Fibroblast of mammary gland (primary cell): ENCODE results near the gene SERPINF2.
A peak's percentile ranks its signal among the peaks of the same experiment; 100 is the strongest.

Experiments used
- DNase-seq: peaks from one replicate; pipeline ENCODE4 v3.0.0-alpha.2; 2010; ENCODE audit warnings: low read depth
- H3K4me3 ChIP-seq: 2 replicates; pipeline ENCODE4 v1.5.1; 2011; ENCODE audit warnings: low read depth, mild to moderate bottlenecking, low read length, moderate library complexity; ENCODE audit not compliant: control insufficient read depth
- TF ChIP-seq, protein P1 (sequence below): conservative IDR thresholded peaks from 2 replicates; pipeline ENCODE4 v1.5.1; 2011; ENCODE audit warnings: low read depth, low read length, inconsistent platforms; ENCODE audit not compliant: control insufficient read depth, insufficient read depth

Gene SERPINF2

DNA sequence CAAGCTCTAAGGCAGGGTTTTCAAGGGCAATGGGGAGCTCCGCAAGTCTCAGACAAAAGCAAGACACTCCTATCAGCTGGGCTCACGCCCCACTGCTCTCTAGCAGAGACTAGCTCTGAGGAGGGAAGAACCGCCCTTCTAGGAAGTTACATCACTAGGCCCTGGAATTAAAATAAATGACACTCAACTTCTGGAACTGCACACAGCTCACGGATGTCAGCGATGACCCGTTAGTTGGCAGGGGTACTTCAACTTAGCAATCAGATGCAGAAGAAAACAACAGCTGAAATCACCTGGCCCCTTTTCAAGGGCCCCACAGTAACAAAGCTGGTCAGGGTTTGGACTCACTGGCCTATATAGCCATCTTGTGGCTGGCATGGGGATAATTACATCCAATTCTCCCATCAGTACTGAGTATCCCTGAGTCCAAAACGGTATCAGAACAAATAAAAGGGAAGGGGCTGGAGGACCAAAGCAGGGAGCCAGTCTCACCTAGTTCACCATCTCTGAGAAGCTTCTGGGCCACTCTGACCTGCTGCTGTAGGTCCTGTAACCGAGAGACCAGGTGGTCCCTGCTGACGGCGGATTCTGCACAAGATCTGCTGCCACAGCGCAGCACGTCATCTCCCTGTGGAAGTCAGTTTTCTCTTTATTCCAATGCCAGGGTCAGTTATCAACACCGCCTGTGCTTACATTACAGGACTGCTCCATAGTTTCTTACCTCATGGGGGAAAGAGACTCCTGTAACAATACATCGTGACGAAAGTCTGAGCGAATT, 41.4 kb downstream of the SERPINF2 start:
- TF ChIP-seq, protein P1, sequence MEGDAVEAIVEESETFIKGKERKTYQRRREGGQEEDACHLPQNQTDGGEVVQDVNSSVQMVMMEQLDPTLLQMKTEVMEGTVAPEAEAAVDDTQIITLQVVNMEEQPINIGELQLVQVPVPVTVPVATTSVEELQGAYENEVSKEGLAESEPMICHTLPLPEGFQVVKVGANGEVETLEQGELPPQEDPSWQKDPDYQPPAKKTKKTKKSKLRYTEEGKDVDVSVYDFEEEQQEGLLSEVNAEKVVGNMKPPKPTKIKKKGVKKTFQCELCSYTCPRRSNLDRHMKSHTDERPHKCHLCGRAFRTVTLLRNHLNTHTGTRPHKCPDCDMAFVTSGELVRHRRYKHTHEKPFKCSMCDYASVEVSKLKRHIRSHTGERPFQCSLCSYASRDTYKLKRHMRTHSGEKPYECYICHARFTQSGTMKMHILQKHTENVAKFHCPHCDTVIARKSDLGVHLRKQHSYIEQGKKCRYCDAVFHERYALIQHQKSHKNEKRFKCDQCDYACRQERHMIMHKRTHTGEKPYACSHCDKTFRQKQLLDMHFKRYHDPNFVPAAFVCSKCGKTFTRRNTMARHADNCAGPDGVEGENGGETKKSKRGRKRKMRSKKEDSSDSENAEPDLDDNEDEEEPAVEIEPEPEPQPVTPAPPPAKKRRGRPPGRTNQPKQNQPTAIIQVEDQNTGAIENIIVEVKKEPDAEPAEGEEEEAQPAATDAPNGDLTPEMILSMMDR: peak; percentile 89
- H3K4me3 ChIP-seq: no peak overlapping the region
- DNase-seq: peak; percentile 99

DNA sequence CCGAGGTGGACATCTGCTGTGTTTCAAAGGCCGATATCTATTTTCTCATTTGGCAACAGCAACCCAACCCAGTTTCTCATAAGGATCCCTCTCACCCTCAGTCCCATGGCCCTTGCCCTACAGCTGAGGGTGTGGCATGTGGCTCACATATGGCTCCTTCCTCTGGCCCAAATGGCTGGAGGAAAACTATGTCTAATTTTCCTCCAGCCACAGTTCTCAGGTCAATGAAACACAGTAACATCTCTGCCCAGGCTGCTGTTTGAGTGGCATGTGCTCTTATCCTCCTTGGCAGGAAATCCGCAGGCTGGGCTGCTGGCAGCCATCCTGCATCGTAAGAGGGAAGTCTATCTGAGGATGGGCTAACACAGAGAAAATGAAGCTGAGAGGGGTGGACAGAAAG, 43.3 kb downstream of the SERPINF2 start:
- H3K4me3 ChIP-seq: no peak overlapping the region
- TF ChIP-seq, protein P1: no peak

DNA sequence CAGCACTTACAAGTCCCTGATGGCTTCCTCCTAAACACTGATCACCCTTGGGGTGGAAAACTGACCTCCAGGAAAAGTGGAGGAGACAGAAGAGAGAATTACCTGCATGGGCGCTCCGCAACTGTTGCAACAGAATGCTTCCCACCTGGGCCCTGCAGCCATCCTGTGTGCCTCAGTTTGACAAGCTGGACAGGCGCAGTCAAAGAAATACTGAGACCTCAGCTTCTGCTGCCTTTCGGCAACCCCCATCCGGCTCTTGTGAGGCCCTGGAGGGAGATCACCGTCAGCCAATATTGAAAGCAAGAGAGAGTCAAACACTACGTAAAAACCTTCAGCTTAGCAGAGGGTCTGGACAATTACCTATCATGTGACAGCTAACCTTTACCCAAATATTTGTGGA, 44.0 kb downstream of the SERPINF2 start:
- TF ChIP-seq, protein P1: no peak
- DNase-seq: peak; percentile 32
- no peak overlapping the region for H3K4me3 ChIP-seq

More for the DNA sequence above, 43.3 kb downstream of the SERPINF2 start:
- peak; percentile 70 for DNase-seq

DNA sequence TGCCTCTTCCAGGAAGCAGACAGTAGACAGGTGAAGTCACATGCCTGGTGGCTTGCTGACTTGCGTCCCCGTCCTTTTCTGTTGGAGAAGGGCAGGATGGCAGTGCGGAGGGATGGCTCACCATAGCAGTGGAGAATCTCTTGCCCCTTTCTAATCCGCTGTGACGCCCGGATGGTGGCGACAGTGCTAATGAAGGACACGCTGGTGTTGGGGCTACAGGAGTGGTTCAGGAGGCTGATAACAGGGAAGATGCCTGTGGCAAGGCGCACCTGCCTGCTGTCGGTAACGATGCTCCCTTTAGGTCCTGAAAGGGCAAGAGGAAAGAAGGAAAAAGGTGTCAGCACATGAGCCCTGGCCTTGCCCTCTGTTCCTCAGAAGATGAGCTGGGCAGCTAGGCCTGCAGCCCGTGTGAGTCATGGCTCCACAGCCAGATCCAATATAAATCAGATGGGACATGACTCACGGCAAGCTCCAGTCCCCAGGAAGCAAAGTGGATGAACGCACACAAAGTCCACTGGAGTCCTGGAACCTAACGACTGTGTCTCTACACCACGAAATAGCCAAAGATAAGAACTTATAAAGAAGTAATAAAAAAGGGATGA, 44.7 kb downstream of the SERPINF2 start:
- TF ChIP-seq, protein P1: no peak
- peak overlapping the region; percentile 1 for H3K4me3 ChIP-seq
- DNase-seq: peak; percentile 96

DNA sequence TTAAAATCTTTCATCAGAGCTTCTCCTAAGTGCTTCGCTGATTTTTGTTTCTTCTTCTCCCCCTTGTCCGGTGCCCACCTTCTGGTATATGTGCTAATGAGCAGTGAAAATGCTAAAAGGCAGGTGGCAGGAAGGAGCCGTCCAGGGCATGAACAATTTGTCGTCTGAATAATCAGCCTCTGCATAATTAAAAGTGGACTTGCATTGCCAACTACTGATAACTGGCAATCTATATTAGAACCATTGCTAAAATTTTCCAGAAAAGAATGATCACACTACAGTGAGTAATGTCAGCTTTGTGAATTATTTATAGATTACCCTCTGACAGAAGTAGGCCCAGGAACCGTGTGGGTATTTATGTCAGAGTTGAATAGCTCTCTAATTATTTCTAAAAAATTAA, 47.3 kb downstream of the SERPINF2 start:
- TF ChIP-seq, protein P1: no peak
- no peak overlapping the region for H3K4me3 ChIP-seq
- no peak for DNase-seq

DNA sequence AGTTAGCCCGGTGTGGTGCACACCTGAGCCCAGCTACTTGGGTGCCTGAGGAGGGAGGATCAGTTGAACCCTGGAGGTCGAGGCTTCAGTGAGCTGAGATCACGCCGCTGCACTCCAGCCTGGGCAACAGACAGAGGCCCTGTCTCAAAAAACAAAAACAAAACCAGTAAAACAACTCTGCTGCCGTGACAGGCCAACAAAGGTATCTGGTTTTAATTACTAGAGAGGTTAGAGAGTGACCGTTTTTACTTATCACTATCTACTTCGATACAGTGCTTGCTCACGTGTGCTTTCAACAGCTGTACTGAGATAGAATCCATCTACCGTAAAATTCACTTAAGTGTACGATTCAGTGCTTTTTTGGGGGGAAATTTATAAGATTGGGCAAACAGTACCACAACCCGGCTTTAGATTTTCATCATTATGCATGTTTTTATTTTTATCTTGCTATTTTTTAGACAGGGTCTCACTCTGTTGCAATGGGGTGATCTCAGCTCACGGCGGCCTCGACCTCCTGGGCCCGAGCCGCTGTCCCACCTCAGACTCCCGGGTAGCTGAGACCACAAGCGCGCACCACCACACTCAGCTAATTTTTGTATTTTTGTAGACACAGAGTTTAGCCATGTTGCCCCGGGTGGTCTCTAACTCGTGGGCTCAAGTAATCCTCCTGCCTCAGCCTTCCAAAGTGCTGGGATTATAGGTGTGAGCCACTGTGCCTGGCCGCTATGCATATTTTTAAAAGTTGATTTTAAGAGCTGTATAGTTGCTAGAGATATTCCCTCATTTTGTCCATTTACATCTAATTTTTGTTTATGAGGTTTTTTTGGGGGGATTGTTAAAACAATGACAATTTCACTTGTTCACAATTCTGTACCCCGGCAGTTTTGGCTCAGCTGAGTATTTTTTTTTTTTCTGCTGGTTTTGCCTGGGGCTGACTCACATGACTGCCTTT, 50.1 kb downstream of the SERPINF2 start:
- no peak for DNase-seq
- H3K4me3 ChIP-seq: no peak overlapping the region
- TF ChIP-seq, protein P1: no peak
